EL (cell line): ENCODE measurements around the gene MRPL54.
"Not testable (repeated sequence)": the region's sequence is repeated elsewhere in the genome, so short reads cannot be mapped to it uniquely, and the experiment has no call there.

Experiments
- DNase-seq: peaks from one replicate; pipeline ENCODE4 v3.0.0-alpha.2; 2016

MRPL54 gene

DNA sequence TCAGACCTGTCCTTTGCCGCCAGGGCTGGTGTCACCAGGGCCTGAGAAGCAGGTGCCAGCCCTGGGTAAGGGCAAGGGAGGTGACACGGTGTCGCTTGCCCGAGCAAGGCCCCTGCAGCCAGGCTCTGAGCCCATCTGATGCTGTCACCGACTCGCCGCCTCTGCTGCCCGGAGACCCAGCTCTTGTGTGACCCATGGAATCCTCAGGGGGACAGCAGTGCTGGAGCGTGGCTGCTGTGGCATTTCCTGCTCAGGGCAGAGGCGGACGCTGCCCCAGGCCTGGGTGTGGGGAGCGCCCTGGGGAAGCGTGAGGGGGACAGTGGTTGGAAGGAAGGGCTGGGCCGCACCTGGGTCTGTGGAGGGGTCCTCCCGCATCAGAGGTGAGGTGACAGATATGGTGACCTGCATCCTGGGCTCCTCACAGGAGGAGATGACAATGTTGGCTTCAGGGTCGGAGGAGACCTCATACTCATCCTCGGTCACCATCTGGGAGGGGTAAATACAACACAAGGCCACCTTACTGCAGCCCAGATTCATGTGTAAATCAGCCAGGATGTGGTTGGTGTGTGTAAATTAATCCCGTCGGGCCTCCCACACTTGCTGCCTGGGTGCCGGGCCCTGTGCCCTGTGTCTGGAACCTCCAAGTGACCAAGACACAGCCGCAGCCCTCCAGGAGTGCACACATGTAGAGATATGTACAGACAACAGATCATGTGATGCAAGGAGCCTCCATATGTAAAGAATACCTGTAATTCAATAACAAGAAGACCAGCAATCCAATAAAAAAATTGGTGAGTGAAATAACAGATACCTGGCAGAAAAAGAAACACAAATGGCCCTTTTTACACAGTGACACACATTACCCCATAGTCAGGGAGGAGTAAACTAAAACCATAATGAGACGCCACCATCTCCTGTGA, 51.3 kb downstream of the MRPL54 start:
- no peak for DNase-seq

DNA sequence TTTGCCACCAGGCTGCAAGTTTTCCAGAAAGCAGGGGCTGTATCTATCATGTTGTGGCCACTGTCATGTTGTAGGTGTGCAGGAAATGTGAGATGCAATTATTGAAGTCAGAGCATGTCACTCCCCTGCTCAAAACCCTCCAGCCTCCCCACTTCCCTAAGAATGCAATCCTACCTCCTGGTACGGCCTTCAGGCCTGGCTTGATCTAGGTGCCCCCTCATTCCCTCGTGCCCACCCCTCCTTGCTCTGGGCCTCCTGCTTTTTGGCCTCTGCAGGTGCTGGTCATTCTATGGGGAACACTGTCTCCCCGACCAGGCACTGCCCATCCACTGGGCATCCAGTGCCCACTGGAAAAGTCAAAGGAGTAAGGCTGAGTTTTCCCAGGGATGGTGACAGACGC, 52.2 kb downstream of the MRPL54 start:
- DNase-seq = no peak

DNA sequence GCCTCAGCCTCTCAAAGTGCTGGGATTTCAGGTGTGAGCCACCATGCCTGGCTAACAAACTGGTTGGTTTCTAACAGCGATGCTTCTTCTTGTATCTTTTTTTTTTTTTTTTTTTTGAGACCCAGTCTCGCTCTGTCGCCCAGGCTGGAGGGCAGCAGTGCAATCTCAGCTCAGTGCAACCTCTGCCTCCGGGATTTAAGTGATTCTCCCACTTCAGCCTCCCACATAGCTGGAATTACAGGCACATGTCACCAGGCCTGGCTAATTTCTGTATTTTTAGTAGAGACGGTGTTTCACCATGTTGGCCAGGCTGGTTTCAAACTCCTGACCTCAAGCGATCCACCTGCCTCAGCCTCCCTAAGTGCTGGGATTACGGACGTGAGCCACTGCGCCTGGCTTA, 53.7 kb downstream of the MRPL54 start:
- DNase-seq = not testable (repeated sequence)

DNA sequence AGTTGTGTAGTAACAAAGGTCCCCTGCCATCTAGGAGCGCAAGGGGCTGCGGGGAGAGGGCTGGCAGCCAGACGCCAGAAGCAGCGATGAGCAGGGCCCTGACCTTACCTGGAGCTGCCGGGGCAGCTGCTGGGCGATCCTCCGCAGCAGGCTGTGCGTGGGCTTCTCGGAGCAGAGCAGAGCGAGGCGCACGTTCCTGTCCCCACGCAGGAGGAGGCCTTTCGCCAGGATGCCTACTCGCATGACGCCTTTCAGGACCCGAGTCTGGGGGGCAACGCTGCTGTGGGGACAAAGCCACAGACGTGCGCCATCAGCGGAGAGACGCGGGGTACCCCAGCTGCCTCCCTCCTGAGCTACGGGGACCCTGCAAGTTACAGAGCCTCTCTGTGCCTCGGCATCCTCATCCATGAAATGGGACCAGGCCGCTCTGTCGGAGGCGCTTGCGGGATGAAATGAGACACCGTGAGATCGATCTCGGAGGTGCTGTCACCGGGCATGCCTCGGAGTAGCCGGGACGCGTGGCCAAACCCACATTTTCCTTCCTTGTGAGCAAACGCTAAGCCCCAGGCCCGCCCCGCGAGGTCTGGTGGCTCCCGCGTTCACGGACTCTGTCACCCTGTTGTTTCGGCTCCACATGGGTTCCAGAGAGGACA, 54.2 kb downstream of the MRPL54 start:
- no peak for DNase-seq
